Panc1 (cell line): Measurements from ENCODE around the gene PACSIN1. TPM values are rescaled to one million over a fixed set of nuclear protein-coding genes. Genes with fewer than 3 reads are reported as not detected.

ENCODE experiments used
- ATAC-seq: fragments of 200-7000 bp; cut with Tn5 transposase; 2 replicates; pipeline ENCODE4 v1.9.1; 2020; ENCODE audit warnings: mild to moderate bottlenecking, moderate library complexity
- BruUV-seq: library from RNA; stranded (reverse); fragments of 400-500 nt; replicated peaks from 2 replicates; lab custom pipeline; 2021; lab: Mats Ljungman, UMichigan
- CTCF ChIA-PET: fragments of 300-600 bp; sonication (Branson Sonifier 250); formaldehyde crosslinking; loops from one replicate; lab custom pipeline; 2022; ENCODE audit warnings: antibody characterized with exemption; lab: Charles Lee
- POLR2A ChIA-PET: fragments of 300-600 bp; sonication (Branson Sonifier 250); formaldehyde crosslinking; loops from one replicate; lab custom pipeline; 2022; ENCODE audit warnings: antibody characterized with exemption; lab: Charles Lee
- DNase-seq: peaks from one replicate; pipeline ENCODE4 v3.0.0-alpha.2; 2010; ENCODE audit warnings: low read depth, low spot score
- H3K27ac ChIP-seq: 2 replicates; pipeline ENCODE4 v1.5.1; 2011; ENCODE audit warnings: mild to moderate bottlenecking, low read length, inconsistent platforms
- H3K27me3 ChIP-seq: fragments of 200-500 bp; sonication (Bioruptor generic); 2 replicates; pipeline ENCODE4 v1.6.0; 2014; ENCODE audit warnings: low read length, inconsistent platforms; ENCODE audit not compliant: control insufficient read depth, insufficient read depth
- H3K36me3 ChIP-seq: fragments of 200-500 bp; sonication (Bioruptor generic); 2 replicates; pipeline ENCODE4 v1.5.1; 2014; ENCODE audit warnings: inconsistent platforms, mild to moderate bottlenecking, low read length, moderate library complexity; ENCODE audit not compliant: control insufficient read depth, insufficient read depth
- H3K4me1 ChIP-seq: 2 replicates; pipeline ENCODE4 v1.5.1; 2011; ENCODE audit warnings: inconsistent platforms, mild to moderate bottlenecking, low read length, moderate library complexity; ENCODE audit not compliant: control insufficient read depth, insufficient read depth
- H3K4me3 ChIP-seq, 2 experiments: 2 replicates each; pipeline ENCODE4 v1.5.1; 2011 to 2012; ENCODE audit warnings: low read depth in 2 of 2, low read length in 2 of 2, mild to moderate bottlenecking in 2 of 2, inconsistent platforms in 1 of 2, moderate library complexity in 1 of 2
- H3K9me3 ChIP-seq: fragments of 200-500 bp; sonication (Bioruptor generic); 2 replicates; pipeline ENCODE4 v1.5.1; 2014; ENCODE audit warnings: low read depth, mild to moderate bottlenecking, inconsistent platforms, low read length, moderate library complexity; ENCODE audit not compliant: control insufficient read depth, insufficient read depth
- CTCF ChIP-seq: fragments of 450-650 bp; IDR thresholded peaks from 2 replicates; pipeline ENCODE4 v1.5.1; 2017; ENCODE audit warnings: mild to moderate bottlenecking
- POLR2AphosphoS5 ChIP-seq: IDR thresholded peaks from 2 replicates; pipeline ENCODE4 v1.6.1; 2012; ENCODE audit warnings: mild to moderate bottlenecking, low read depth, low read length, moderate library complexity
- REST ChIP-seq, 2 experiments: IDR thresholded peaks; 2 replicates each; pipeline ENCODE4 v1.6.1; 2011 to 2012; ENCODE audit warnings: low read depth in 2 of 2, control low read depth in 1 of 2, low read length in 1 of 2, mild to moderate bottlenecking in 1 of 2, moderate library complexity in 1 of 2; ENCODE audit not compliant: insufficient read depth in 1 of 2
- SIN3A ChIP-seq: IDR thresholded peaks from 2 replicates; pipeline ENCODE4 v1.6.1; 2012; ENCODE audit warnings: low read depth, mild to moderate bottlenecking, low read length, moderate library complexity, borderline replicate concordance; ENCODE audit not compliant: insufficient read depth
- TCF7L2 ChIP-seq: IDR thresholded peaks from 2 replicates; pipeline ENCODE4 v1.6.1; 2011; ENCODE audit warnings: mild to moderate bottlenecking, low read depth, low read length, inconsistent platforms
- in situ Hi-C: cut with HindIII; loops from 2 replicates; pipeline ENCODE4 v1.10.0; 2016; ENCODE audit warnings: low sequenced_read_pairs, low pct_unique_long_range_greater_than_20kb
- intact Hi-C: fragments of 100-400 bp; cut with micrococcal nuclease; formaldehyde crosslinking; loops from one replicate; pipeline ENCODE4 v1.10.0; 2022; ENCODE audit not compliant: unreplicated experiment
- total RNA-seq: library from RNA; stranded (reverse); gene quantifications from one replicate; pipeline ENCODE4 v1.2.1, GENCODE V29; 2021; ENCODE audit not compliant: unreplicated experiment

The PACSIN1 gene
- total RNA-seq, 1 experiment from 2014 or later: 0.18 TPM

GRCh38 chr6:34536959-34537848 lies 71.3 kb downstream of the PACSIN1 start:
- no peak overlapping the region for H3K4me3 ChIP-seq
- ATAC-seq: 0 out of 2 replicates have a peak, but pooled peaks have one; percentile 17
- H3K27me3 ChIP-seq: no peaks in the 10 kb centered on the region
- TF ChIP-seq TCF7L2 (0 out of 2 replicates have a peak, but pooled peaks have one; percentile 10), CTCF (no peak)
- H3K27ac ChIP-seq: peak overlapping the region; percentile 46; the same call in 1 of the 2 replicates
- POLR2A ChIA-PET: interaction anchor here (1.0 kb wide), 1 partner anchor 43 kb away, joined by 3 read pairs; no protein-coding TSS in a partner anchor
- peaks cover 41% of the 10 kb centered on the region for H3K4me1 ChIP-seq
- H3K9me3 ChIP-seq: no peaks in the 10 kb centered on the region
- BruUV-seq: no TSS peak
- no peak for DNase-seq
- CTCF ChIA-PET: no interaction called here
- no peaks in the 10 kb centered on the region for H3K36me3 ChIP-seq
- intact Hi-C loops (no loop called here), in situ Hi-C loops (no loop called here)

- Histone ChIP-seq H3K27ac (no peak overlapping the region; the same call in 1 of the 2 replicates), H3K4me1 (peaks cover 41% of the 10 kb centered on the region), H3K27me3 (no peaks in the 10 kb centered on the region), H3K36me3 (no peaks in the 10 kb centered on the region), H3K4me3 (no peak overlapping the region), H3K9me3 (no peaks in the 10 kb centered on the region)
- CTCF ChIA-PET: no interaction called here
- no peak for DNase-seq
- TF ChIP-seq POLR2AphosphoS5 (no peak), TCF7L2 (no peak), SIN3A (no peak)
- intact Hi-C loops: no loop called here
- POLR2A ChIA-PET: no interaction called here
- in situ Hi-C loops: no loop called here
- no TSS peak for BruUV-seq
- no peak for ATAC-seq
Observed at GRCh38 chr6:34537922-34538550, 72.2 kb downstream of the PACSIN1 start.

- intact Hi-C loops (no loop called here), in situ Hi-C loops (no loop called here)
- Histone ChIP-seq H3K27ac (no peak overlapping the region), H3K36me3 (no peaks in the 10 kb centered on the region), H3K4me1 (peaks cover 41% of the 10 kb centered on the region), H3K4me3 (no peak overlapping the region), H3K9me3 (no peaks in the 10 kb centered on the region), H3K27me3 (no peaks in the 10 kb centered on the region)
- BruUV-seq: no TSS peak
- ATAC-seq (no peak), DNase-seq (no peak)
- CTCF ChIA-PET: no interaction called here
- TF ChIP-seq POLR2AphosphoS5 (no peak), TCF7L2 (no peak), SIN3A (no peak), CTCF (no peak), REST (IDR thresholded peaks at IDR 0.05; ENCODE audit: insufficient read depth in 1 of 2, low read depth in 2 of 2, low read length in 1 of 2) (no peak)
- POLR2A ChIA-PET: no interaction called here
Observed at GRCh38 chr6:34538581-34538980, 72.7 kb downstream of the PACSIN1 start.
